OCI-M1 (cell line): ENCODE data around the gene RPP30.

ENCODE experiments used
- DNase-seq: peaks from one replicate; lab custom pipeline; 2025; lab: John Stamatoyannopoulos, UW

Gene RPP30

GRCh38 chr10:90871766-90872647 is at the start of gene RPP30:
RPP30 (plus strand) TSS chr10:90871974; CDS start chr10:90871987, 13 bp downstream.
- peak; percentile 92 for DNase-seq

GRCh38 chr10:90822508-90822907 is 49.3 kb upstream of the RPP30 start:
- no peak for DNase-seq

GRCh38 chr10:90832111-90832510 is 39.7 kb upstream of the RPP30 start:
- DNase-seq, result no peak

DNA sequence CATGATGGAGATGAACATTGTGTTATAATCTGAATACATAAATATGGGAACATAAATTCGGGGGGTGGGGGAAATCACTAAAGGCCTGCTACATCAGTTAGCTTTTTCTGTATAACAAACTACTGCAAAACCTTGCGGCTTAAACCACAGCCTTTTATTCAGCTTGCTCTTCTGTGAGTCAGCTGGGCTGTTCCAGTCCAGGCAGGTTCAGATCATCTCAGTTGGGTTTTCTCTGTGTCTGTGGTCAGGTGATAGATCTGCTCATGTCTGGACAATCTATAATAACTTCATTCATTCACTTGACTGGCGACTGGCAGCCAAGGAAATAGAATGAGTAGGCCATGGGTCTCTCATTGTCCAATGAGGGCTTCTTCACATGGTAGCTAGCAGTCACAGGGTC is 37.4 kb upstream of the RPP30 start:
- DNase-seq, result peak; percentile 14

GRCh38 chr10:90837486-90837885 is 34.3 kb upstream of the RPP30 start:
- DNase-seq, result no peak

GRCh38 chr10:90842725-90843124 is 29.0 kb upstream of the RPP30 start:
- no peak for DNase-seq

DNA sequence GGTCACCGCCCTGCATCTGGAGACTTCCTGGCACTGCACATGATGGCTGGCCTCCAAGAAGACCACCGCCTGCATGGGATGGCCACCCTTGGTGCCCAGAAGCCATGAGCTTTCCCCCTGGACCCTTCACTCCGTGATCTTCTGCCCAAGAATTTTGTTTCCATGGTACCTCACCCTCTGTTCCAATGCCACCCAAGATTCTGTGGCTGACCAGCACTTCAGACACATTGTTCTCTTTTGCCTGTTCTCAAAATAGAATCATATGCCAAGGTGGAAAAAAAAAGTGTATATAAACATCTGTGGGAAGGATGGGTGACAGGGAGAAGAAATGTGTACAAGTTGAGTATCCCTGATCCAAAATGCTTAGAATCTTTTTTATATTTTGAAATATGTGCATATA is 26.0 kb upstream of the RPP30 start:
- DNase-seq, result no peak

DNA sequence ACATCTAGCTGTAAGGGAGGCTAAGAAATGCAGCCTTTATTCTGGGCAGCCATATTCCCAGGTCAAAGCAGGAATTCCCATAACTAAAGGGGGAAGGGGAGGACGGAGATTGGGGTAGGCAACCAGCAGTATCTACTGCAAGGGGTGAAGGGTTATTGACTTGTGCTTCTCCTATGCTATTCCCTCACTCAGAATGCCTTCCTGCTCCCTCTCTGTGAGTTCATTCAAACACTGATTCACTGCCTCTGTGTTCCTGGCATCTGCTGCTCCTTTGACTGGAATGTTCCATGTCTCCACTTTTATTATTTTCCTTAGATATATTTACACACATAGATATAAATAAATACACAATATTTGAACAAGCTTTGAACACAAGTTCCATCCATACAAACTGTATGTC is 25.0 kb upstream of the RPP30 start:
- DNase-seq, result no peak

GRCh38 chr10:90847436-90847835 is 24.3 kb upstream of the RPP30 start:
- DNase-seq, result peak; percentile 75

GRCh38 chr10:90849956-90850749 is 21.6 kb upstream of the RPP30 start:
- DNase-seq, result no peak

GRCh38 chr10:90855126-90855525 is 16.6 kb upstream of the RPP30 start:
- no peak for DNase-seq

GRCh38 chr10:90856261-90856660 is 15.5 kb upstream of the RPP30 start:
- no peak for DNase-seq

GRCh38 chr10:90856964-90857634 is 14.7 kb upstream of the RPP30 start:
- no peak for DNase-seq

GRCh38 chr10:90857635-90858460 is 13.9 kb upstream of the RPP30 start, which contains the start of gene HTR7:
HTR7 (minus strand) TSS chr10:90858039; CDS start chr10:90857671, 368 bp downstream.
- DNase-seq, result peak; percentile 64

DNA sequence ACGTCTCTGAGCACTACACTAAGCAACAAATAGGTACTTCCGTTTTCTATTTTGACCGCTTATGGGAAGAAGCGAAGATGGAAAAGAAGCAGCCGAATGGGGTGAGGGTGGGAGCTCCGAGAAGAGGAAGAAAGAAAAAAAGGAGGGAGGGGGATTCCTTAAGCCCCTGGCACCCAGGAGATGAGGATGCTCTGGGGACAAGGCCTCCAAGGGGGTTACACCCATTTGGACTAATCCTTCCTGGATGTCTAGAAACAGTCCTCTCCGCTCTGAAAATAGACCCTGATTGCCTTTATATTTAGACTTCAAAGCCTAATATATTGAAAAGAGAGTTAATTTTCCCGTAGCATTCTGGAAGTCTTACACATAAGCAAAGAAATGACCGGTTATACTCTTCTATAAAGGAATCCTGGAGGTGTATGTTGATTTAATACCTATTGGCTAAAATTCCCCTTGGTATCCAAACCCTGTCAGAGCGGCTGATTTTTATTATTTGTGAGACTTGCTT is 13.3 kb upstream of the RPP30 start:
- DNase-seq, result no peak

GRCh38 chr10:90859321-90859751 is 12.4 kb upstream of the RPP30 start:
- peak; percentile 19 for DNase-seq

GRCh38 chr10:90860790-90861189 is 11.0 kb upstream of the RPP30 start:
- DNase-seq, result no peak

- DNase-seq, result peak; percentile 65
These were observed 8.8 kb upstream of the RPP30 start for GRCh38 chr10:90862908-90863514.

GRCh38 chr10:90865401-90865800 is 6.4 kb upstream of the RPP30 start:
- peak; percentile 60 for DNase-seq

DNA sequence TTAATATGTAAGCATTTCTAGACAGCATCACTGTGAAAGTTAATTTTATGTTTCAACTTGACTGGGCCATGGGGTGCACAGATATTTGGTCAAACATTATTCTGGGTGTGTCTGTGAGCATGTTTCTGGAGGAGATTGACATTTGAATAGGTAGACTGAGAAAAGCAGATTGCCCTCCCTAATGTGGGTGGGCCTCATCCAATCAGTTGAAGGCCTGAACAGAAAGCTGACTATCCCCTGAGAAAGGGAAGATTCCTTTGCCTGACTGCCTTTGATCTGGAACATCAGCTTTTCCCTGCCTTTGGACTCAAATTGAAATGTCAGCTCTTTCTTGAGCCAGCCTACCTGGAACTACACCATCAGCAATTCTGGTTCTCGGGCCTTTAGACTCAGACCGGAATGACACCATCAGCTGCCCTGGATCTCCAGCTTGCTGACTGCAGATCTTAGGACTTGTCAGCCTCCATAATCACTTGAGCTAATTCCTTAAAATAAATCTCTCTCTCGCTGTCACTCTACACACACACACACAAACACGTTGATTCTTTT is 5.7 kb upstream of the RPP30 start:
- DNase-seq, result no peak
